Erythroblast (primary cell): ENCODE results near the gene SMOC2.

Experiments
- GATA1 ChIP-seq: IDR thresholded peaks from 2 replicates; pipeline ENCODE4 v1.6.1; 2011; ENCODE audit warnings: low read depth, mild to moderate bottlenecking, control low read depth, low read length, moderate library complexity
- POLR2A ChIP-seq: IDR thresholded peaks from 2 replicates; pipeline ENCODE4 v1.6.1; 2011; ENCODE audit warnings: mild to moderate bottlenecking, low read length

- no peak for TF ChIP-seq GATA1
- no peak for TF ChIP-seq POLR2A
Measured at GRCh38 chr6:168433898-168434297, 7.1 kb upstream of the SMOC2 start.
